RPMI8226 (cell line): ENCODE measurements around the gene FANCB.

Experiments
- DNase-seq: peaks from one replicate; pipeline ENCODE4 v3.0.0-alpha.2; 2015

FANCB gene

DNA sequence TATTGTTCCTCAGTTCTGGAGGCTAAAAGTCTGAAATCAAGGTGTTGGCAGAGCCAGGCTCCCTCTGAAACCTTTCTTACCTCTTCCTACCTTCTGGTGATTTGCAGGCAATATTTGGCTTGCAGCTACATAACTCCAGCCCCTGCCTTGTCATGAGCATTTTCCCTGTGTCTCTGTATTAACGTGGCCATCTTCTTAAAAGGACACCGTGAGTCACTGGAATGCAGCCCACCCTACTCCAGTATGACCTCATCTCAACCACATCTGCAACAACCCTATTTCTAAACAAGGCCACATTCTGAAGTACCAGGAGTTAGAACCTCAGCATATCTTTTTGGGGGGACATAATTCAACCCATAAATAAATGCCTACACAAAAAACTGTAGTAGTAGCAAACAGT, 40.7 kb downstream of the FANCB start:
- no peak for DNase-seq

DNA sequence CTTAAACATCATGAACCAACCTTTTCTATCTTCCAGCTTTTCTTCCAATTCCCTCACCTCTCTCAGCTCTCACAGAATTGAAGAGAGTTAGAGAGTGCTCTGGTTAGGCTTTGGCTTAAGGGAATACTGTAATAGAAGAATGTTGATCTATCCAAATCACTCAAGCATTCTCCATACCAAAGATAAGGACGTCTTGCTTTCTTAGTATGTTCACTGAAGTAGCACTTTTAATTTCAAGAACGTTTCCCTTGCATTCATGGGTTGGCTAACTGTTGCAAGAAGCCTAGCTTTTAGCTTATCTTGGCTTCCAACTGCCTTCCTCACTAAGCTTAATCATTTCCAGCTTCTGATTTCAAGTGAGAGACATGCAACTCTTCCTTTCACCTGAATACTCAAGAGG, 43.2 kb downstream of the FANCB start:
- DNase-seq, result no peak

DNA sequence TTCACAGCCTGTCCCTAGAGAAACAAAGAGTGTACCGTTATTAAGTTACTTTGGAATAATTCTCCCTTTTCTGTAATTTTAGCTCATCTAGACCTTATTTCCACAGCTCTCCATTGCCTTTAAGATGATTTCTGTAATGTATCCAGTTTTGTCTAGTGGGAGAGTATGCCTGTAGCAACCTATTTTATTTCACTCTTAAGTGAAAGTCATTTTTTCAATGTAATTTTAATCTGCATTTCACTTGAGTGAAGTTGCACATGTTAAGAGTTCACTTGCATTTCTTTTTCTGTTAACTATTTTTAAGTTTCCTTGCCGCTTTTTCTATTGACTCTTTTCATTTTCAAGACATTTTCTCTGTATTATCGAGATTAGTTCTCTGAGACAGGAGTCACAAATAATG, 46.5 kb downstream of the FANCB start:
- no peak for DNase-seq

DNA sequence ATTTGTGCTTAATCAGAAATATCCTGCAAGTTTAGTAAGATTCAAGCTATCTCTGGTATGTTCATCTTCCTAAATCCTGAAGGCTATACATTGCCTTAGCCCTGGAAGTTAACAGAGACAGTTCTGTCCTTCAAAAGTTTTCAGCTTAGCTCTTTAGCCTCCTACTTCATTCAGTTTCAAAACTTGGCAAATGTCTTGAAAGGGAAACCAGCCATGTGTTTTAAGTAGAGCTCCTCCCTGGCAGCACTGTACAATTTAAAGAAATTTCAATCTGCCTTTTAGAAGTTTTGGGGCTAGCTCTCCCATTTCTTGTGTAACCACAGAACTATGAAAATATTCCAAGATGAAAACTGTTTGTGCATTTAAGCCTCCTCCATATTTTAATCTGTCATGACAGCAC, 47.0 kb downstream of the FANCB start:
- no peak for DNase-seq

DNA sequence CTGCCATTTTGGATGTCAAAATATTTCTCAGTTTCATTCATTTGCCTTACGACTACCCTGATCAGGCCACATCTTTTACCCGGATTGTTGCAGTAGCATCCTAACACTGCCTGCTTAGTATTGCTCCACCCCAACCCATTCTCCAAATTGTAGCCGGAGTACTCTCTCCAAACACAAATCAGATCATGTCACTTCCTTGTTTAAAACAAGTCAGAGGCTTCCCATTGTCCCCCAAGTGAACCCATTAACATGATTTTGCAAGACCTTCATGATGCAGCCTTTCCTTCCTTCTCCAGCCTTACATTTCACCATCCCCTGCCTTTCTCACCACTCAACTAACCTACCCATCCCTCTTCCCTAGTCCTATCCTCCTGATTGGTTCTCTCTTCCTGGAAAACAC, 53.1 kb downstream of the FANCB start:
- DNase-seq, result no peak

DNA sequence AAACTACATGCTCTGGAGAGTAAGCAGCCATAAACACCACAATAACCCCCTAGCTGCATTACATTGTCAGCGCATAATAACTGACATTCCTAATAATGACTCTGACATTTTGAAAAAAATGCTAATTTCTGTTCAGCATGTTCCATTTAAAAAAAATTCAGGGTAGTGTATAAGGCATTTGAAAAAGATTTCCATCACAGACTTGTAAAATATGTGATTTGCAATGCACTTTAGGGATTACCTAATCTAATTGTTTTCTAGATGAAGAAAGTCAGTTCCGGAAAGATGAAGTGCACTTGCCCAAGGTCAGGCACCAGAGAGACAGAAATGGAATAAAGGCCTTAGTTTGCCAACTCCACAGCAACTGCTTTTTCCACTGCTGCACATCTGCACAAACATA, 55.3 kb downstream of the FANCB start:
- DNase-seq, result no peak

DNA sequence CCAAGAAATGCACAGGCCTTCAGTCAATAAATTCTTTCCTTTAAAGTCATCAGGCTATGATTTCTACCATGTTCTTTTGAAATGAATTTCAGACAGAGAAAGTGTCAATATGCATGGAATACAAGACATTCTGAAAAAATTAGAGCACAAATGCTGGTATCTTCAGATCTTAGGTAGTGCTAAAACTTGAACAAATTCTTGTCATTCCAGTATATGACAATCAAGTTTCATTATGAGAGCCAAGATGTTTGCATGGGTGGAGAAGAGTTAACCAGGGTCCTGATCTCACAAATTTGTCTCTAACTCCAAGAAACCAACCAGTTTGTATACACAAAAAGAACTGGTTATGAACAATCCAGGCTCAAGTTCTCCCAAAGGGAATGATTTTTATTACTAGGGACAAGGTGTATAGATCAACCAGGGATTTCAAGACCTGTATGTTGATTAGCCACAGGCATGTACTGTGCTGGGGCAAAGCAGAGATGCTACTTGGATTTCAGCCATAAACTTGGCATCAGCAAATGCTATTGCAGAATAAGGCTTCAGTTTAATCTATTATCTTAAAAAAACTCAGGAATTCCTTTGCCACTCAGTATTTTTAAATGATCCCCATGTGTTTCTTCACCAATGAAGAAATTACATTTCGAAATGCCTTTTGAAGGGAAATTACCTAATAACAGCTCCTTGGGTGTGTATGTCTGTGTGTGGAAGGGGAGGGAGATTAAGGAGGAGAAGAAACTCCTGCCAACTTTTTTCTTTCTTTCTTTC, 69.7 kb downstream of the FANCB start:
- no peak for DNase-seq

DNA sequence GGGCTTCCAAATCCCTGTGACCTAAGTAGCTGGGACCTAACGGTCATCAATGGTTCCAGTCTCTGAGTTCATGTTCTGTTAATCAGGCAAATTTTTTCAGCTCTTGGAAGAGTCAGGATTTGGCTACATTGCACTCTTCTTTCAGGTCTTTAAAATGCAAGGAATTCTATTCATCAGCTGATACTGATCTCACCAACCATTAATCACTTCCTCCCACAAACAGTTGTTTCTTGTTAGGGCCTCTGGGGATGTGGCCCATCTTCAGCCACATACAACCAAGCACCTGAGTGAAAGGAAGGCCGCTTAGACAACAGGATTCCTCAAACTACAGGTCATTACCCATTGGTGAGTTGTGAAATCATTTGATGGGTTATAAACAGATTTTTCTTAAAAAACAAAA, 71.7 kb downstream of the FANCB start:
- no peak for DNase-seq

DNA sequence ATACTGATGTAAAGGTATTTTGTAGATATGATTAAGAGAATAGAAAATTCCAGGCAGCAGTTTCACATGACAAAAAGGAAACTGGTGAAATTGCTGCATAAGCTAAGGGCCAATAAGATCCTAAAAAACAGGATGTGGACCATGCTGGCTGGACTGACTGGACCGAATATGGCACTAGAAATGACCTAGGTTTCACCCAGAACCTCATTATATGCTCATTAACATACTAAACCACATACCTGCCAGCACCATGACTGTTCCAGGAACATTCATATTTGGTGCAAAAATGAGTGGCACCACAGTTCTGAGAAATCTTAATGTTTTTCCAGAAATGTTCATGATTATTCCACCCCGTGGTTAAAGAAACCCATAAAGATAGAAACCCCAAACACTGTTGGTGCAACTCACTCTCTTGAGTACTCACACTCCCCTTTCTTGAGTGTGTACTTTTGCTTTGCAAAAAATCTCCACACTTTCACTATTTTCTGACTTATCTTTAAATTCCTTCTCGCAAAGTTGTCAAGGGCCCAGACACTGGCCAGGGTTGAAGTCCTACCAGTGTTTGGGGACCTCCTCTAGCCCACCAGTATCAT, 74.0 kb downstream of the FANCB start:
- DNase-seq, result no peak
